GM21717 (cell line): ENCODE data around the gene OMA1.

Experiments used
- ATAC-seq: cut with Tn5 transposase; IDR thresholded peaks from one replicate; pipeline ENCODE4 v1.9.1; 2021; ENCODE audit warnings: mild to moderate bottlenecking, moderate library complexity; ENCODE audit not compliant: unreplicated experiment

Gene OMA1

GRCh38 chr1:58465825-58466629 is 80.5 kb downstream of the OMA1 start:
- no peak for ATAC-seq

GRCh38 chr1:58465176-58465575 is 81.3 kb downstream of the OMA1 start:
- ATAC-seq = no peak

GRCh38 chr1:58460469-58460868 is 86.1 kb downstream of the OMA1 start:
- ATAC-seq = no peak

- no peak for ATAC-seq
Measured at GRCh38 chr1:58459911-58460310, 86.6 kb downstream of the OMA1 start.

- ATAC-seq = no peak
Measured at GRCh38 chr1:58457023-58457635, 89.4 kb downstream of the OMA1 start.

GRCh38 chr1:58456470-58456869 is 90.1 kb downstream of the OMA1 start:
- ATAC-seq = no peak

- ATAC-seq = no peak
Measured at GRCh38 chr1:58454807-58455206, 91.7 kb downstream of the OMA1 start.

- ATAC-seq = no peak
Measured at GRCh38 chr1:58454385-58454784, 92.1 kb downstream of the OMA1 start.

- no peak for ATAC-seq
Measured at GRCh38 chr1:58451560-58452191, 94.8 kb downstream of the OMA1 start.

- ATAC-seq = no peak
Measured at GRCh38 chr1:58447886-58448285, 98.6 kb downstream of the OMA1 start.

GRCh38 chr1:58447042-58447441 is 99.5 kb downstream of the OMA1 start:
- ATAC-seq = no peak

- no peak for ATAC-seq
Measured at GRCh38 chr1:58446368-58446767, 100.2 kb downstream of the OMA1 start.

- no peak for ATAC-seq
Measured at GRCh38 chr1:58443986-58444868, 102.3 kb downstream of the OMA1 start.

GRCh38 chr1:58442114-58442513 is 104.4 kb downstream of the OMA1 start:
- ATAC-seq = no peak

GRCh38 chr1:58441699-58442098 is 104.8 kb downstream of the OMA1 start:
- no peak for ATAC-seq

GRCh38 chr1:58440696-58441095 is 105.8 kb downstream of the OMA1 start:
- no peak for ATAC-seq

GRCh38 chr1:58439946-58440345 is 106.6 kb downstream of the OMA1 start:
- ATAC-seq = no peak

GRCh38 chr1:58438468-58438867 is 108.1 kb downstream of the OMA1 start:
- ATAC-seq = no peak

GRCh38 chr1:58437623-58438022 is 108.9 kb downstream of the OMA1 start:
- no peak for ATAC-seq

GRCh38 chr1:58436615-58437297 is 109.8 kb downstream of the OMA1 start:
- no peak for ATAC-seq

GRCh38 chr1:58435376-58435775 is 111.2 kb downstream of the OMA1 start:
- no peak for ATAC-seq
